Stimulated activated naive CD8-positive, alpha-beta T cell treated with anti-CD3 and anti-CD28 coated beads, Interleukin-15, amount 100 ng/mL, for 72 hours (primary cell): Measurements from ENCODE around the gene ICAM1.

Source experiments
- ATAC-seq: fragments of 150-1000 bp; cut with Tn5 transposase; 2 replicates; pipeline ENCODE4 v1.10.0; 2021; ENCODE audit warnings: mild to moderate bottlenecking, moderate library complexity
- DNase-seq, 2 donors: peaks; one replicate each; pipeline ENCODE4 v3.0.0; 2021 to 2022
- H3K27ac Mint-ChIP-seq, 2 donors: one replicate each; pipeline ENCODE4 v1.8.0; 2022; ENCODE audit warnings: mild to moderate bottlenecking in 2 of 2, mixed read lengths in 2 of 2, moderate library complexity in 2 of 2
- H3K27me3 Mint-ChIP-seq: one replicate; pipeline ENCODE4 v1.8.0; 2022; ENCODE audit warnings: mixed read lengths
- H3K4me1 Mint-ChIP-seq: one replicate; pipeline ENCODE4 v1.8.0; 2022; ENCODE audit warnings: mild to moderate bottlenecking, mixed read lengths
- H3K4me3 Mint-ChIP-seq, 2 donors: one replicate each; pipeline ENCODE4 v1.8.0; 2022; ENCODE audit warnings: mild to moderate bottlenecking in 2 of 2, mixed read lengths in 2 of 2, moderate library complexity in 1 of 2
- H3K9me3 Mint-ChIP-seq, 2 donors: one replicate each; pipeline ENCODE4 v1.8.0; 2022; ENCODE audit warnings: mixed read lengths in 2 of 2

Gene ICAM1, protein sequence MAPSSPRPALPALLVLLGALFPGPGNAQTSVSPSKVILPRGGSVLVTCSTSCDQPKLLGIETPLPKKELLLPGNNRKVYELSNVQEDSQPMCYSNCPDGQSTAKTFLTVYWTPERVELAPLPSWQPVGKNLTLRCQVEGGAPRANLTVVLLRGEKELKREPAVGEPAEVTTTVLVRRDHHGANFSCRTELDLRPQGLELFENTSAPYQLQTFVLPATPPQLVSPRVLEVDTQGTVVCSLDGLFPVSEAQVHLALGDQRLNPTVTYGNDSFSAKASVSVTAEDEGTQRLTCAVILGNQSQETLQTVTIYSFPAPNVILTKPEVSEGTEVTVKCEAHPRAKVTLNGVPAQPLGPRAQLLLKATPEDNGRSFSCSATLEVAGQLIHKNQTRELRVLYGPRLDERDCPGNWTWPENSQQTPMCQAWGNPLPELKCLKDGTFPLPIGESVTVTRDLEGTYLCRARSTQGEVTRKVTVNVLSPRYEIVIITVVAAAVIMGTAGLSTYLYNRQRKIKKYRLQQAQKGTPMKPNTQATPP

GRCh38 chr19:10270616-10271394 lies at the start of gene ICAM1:
Gene ICAM1, plus strand, starts transcription at chr19:10271120. Its CDS starts 40 bp downstream, at chr19:10271160.
- Mint-ChIP-seq H3K27me3 (no peaks in the 10 kb centered on the region), H3K4me3 (peak within 1 kb of the TSS; percentile 87 to 91), H3K9me3 (no peaks in the 10 kb centered on the region), H3K4me1 (peaks cover 58% of the 10 kb centered on the region), H3K27ac (peak within 1 kb of the TSS; percentile 95 to 98)
- DNase-seq (peak; percentile 79 to 86), ATAC-seq (peak; percentile 73)

- H3K27me3 Mint-ChIP-seq, result no peaks in the 10 kb centered on the region
- H3K4me1 Mint-ChIP-seq, result peaks cover 33% of the 10 kb centered on the region
- H3K4me3 Mint-ChIP-seq, result no peak overlapping the region
- ATAC-seq (no peak), DNase-seq (no peak)
- H3K9me3 Mint-ChIP-seq, result no peaks in the 10 kb centered on the region
- no peak overlapping the region for H3K27ac Mint-ChIP-seq
Observed at GRCh38 chr19:10222201-10222890, 48.6 kb upstream of the ICAM1 start.

- H3K9me3 Mint-ChIP-seq, result no peaks in the 10 kb centered on the region
- no peak for DNase-seq
- H3K27me3 Mint-ChIP-seq, result no peaks in the 10 kb centered on the region
- H3K27ac Mint-ChIP-seq, result peak overlapping the region in 1 of 2 donors; percentile 89
- no peak for ATAC-seq
- no peak overlapping the region for H3K4me3 Mint-ChIP-seq
- H3K4me1 Mint-ChIP-seq, result peaks cover 39% of the 10 kb centered on the region
Observed at GRCh38 chr19:10223488-10224213, 47.3 kb upstream of the ICAM1 start.

- Mint-ChIP-seq H3K27ac (no peak overlapping the region), H3K9me3 (no peaks in the 10 kb centered on the region), H3K27me3 (no peaks in the 10 kb centered on the region), H3K4me1 (peaks cover 39% of the 10 kb centered on the region), H3K4me3 (no peak overlapping the region)
- ATAC-seq, result no peak
- no peak for DNase-seq
Observed at GRCh38 chr19:10224337-10224736, 46.6 kb upstream of the ICAM1 start.

DNA sequence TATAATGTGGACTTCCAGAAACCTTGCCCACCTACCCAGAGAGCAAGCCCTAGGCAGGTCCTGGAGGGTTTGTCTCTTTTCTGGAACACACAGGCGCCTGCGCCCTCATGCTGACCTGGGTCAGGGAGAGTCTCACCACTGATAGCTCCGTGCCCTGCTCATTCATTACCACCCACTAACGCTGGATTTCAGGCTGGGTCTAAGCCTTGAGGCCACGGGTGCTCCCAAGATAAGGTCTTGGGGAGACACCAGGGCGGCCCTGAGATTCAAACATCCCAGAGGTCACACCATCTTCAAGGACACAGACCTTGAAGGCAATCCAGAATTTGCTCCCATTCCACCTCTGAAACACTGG lies 44.9 kb upstream of the ICAM1 start:
- ATAC-seq (no peak), DNase-seq (no peak)
- peaks cover 39% of the 10 kb centered on the region for H3K4me1 Mint-ChIP-seq
- H3K9me3 Mint-ChIP-seq, result no peaks in the 10 kb centered on the region
- no peaks in the 10 kb centered on the region for H3K27me3 Mint-ChIP-seq
- H3K27ac Mint-ChIP-seq, result no peak overlapping the region
- H3K4me3 Mint-ChIP-seq, result no peak overlapping the region

DNA sequence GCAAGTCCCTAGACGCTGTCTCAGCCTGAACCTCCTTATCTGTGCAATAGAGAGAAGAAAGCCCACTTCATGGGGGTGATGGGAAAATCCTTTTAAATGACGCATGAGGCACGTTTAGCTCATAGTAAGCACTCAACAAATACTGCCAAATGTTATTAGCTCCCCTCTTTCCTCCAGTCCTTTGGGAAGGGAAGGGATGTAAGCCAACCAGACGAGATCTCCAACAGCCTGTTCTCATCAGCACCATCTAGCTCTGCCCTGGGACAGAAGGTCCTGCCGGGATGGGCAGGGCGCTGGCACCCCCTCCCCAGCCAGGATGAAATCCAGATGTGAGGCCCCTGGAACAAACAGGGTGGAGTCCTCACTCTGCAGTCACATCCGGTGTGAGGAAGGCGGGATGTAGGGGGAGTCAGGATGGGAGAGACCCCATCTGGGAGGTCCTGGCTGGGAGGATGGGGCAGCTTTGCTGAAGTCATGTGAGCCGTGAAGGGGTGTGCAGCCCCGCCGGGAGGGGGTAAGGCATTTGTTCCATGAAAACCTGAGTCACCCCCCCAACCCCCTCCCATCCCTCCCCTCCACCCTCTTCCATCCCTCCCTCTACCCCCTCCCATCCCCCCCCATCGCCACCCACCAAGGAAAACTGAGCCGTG lies 44.4 kb upstream of the ICAM1 start:
- Mint-ChIP-seq H3K4me3 (no peak overlapping the region), H3K4me1 (peaks cover 39% of the 10 kb centered on the region), H3K27me3 (no peaks in the 10 kb centered on the region), H3K9me3 (no peaks in the 10 kb centered on the region), H3K27ac (no peak overlapping the region)
- DNase-seq (no peak), ATAC-seq (no peak)

- DNase-seq (no peak), ATAC-seq (no peak)
- no peak overlapping the region for H3K27ac Mint-ChIP-seq
Observed at GRCh38 chr19:10227026-10227971, 43.6 kb upstream of the ICAM1 start.

GRCh38 chr19:10228393-10228792 lies 42.5 kb upstream of the ICAM1 start:
- no peak overlapping the region for H3K4me3 Mint-ChIP-seq
- no peak for DNase-seq
- no peak for ATAC-seq
- peaks cover 44% of the 10 kb centered on the region for H3K4me1 Mint-ChIP-seq
- no peaks in the 10 kb centered on the region for H3K9me3 Mint-ChIP-seq
- no peaks in the 10 kb centered on the region for H3K27me3 Mint-ChIP-seq
- no peak overlapping the region for H3K27ac Mint-ChIP-seq

More at GRCh38 chr19:10227026-10227971, 43.6 kb upstream of the ICAM1 start:
- H3K27me3 Mint-ChIP-seq, result no peaks in the 10 kb centered on the region
- H3K4me3 Mint-ChIP-seq, result no peak overlapping the region
- H3K9me3 Mint-ChIP-seq, result no peaks in the 10 kb centered on the region
- peaks cover 44% of the 10 kb centered on the region for H3K4me1 Mint-ChIP-seq

- H3K27me3 Mint-ChIP-seq, result no peaks in the 10 kb centered on the region
- no peaks in the 10 kb centered on the region for H3K9me3 Mint-ChIP-seq
- H3K4me3 Mint-ChIP-seq, result no peak overlapping the region
- DNase-seq, result peak in 1 of 2 donors; percentile 29
- ATAC-seq, result no peak
- peak overlapping the region in 1 of 2 donors; percentile 57 for H3K27ac Mint-ChIP-seq
- peaks cover 44% of the 10 kb centered on the region for H3K4me1 Mint-ChIP-seq
Observed at GRCh38 chr19:10228920-10229319, 42.0 kb upstream of the ICAM1 start.

GRCh38 chr19:10230173-10230860 lies 40.6 kb upstream of the ICAM1 start:
- H3K9me3 Mint-ChIP-seq, result no peaks in the 10 kb centered on the region
- peaks cover 49% of the 10 kb centered on the region for H3K4me1 Mint-ChIP-seq
- peak in 1 of 2 donors; percentile 46 for DNase-seq
- H3K27me3 Mint-ChIP-seq, result no peaks in the 10 kb centered on the region
- H3K27ac Mint-ChIP-seq, result peak overlapping the region; percentile 65 to 83
- peak overlapping the region; percentile 86 to 95 for H3K4me3 Mint-ChIP-seq
- peak; percentile 57 for ATAC-seq

- ATAC-seq, result peak; percentile 74
- peak; percentile 69 to 73 for DNase-seq
- H3K27ac Mint-ChIP-seq, result peak within 1 kb of the TSS; percentile 65 to 91
- H3K27me3 Mint-ChIP-seq, result no peaks in the 10 kb centered on the region
- peak within 1 kb of the TSS; percentile 86 to 95 for H3K4me3 Mint-ChIP-seq
- H3K4me1 Mint-ChIP-seq, result peaks cover 51% of the 10 kb centered on the region
- H3K9me3 Mint-ChIP-seq, result no peaks in the 10 kb centered on the region
Observed at GRCh38 chr19:10230861-10231611, 39.9 kb upstream of the ICAM1 start, which contains the start of gene S1PR2. Gene S1PR2, minus strand, starts transcription at chr19:10231331. Its CDS starts 6,426 bp downstream, at chr19:10224905.

DNA sequence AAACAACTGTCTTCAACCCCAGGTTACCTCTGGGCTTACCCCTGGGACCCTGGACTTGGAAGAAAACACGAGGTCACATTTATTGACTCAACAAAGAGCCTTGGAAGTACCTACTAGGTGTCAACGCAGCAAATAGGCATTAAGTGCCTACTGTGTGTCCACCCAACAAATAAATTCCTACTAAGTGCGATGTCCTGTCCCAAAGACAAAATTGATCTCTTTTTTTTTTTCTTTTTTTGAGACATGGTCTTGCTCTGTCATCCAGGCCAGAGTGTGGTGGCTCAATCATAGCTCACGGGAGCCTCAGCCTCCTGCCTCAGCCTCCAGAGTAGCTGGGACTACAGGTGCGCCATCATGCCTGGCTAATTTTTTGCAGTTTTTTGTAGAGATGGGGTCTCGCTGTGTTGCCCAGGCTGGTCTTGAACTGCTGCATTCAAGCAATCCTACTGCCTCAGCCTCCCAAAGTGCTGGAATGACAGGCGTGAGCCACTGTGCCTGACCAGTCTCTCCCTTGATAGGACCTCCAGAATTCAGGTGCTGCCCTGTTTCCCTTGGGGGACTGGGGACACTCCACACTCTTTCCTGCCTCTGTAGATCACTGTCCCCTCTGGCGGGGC lies 39.2 kb upstream of the ICAM1 start:
- no peaks in the 10 kb centered on the region for H3K27me3 Mint-ChIP-seq
- H3K4me3 Mint-ChIP-seq, result peak overlapping the region; percentile 86 to 95
- ATAC-seq (no peak), DNase-seq (no peak)
- H3K4me1 Mint-ChIP-seq, result peaks cover 50% of the 10 kb centered on the region
- no peaks in the 10 kb centered on the region for H3K9me3 Mint-ChIP-seq
- peak overlapping the region; percentile 52 to 91 for H3K27ac Mint-ChIP-seq
